Right forelimb (tissue), 1 donor: Measurements from ENCODE around the gene ATP6V1C2.
"Not testable (repeated sequence)": the region's sequence is repeated elsewhere in the genome, so short reads cannot be mapped to it uniquely, and the experiment has no call there.

Experiments
- DNase-seq: peaks from one replicate; pipeline ENCODE4 v3.0.0-alpha.2; 2018

The ATP6V1C2 gene

DNA sequence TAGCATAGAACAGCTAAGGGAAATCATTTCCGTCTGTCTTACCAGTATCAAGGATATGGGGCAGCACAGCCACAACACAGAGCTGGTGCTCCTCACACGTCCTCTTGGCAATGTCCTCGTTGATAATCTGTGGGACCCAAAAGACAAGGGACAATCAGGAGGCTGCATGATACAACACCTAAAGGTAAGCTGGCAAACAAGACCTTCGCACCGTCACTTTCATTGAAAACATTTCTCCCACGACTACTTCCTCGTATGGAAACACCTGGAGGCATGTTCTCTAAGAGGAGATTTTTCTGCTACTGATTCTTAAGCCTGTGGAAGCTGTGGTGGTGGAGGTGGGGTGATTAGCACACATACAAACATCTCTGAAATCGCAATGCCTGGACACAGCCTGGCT is 67.4 kb downstream of the ATP6V1C2 start:
- no peak for DNase-seq

DNA sequence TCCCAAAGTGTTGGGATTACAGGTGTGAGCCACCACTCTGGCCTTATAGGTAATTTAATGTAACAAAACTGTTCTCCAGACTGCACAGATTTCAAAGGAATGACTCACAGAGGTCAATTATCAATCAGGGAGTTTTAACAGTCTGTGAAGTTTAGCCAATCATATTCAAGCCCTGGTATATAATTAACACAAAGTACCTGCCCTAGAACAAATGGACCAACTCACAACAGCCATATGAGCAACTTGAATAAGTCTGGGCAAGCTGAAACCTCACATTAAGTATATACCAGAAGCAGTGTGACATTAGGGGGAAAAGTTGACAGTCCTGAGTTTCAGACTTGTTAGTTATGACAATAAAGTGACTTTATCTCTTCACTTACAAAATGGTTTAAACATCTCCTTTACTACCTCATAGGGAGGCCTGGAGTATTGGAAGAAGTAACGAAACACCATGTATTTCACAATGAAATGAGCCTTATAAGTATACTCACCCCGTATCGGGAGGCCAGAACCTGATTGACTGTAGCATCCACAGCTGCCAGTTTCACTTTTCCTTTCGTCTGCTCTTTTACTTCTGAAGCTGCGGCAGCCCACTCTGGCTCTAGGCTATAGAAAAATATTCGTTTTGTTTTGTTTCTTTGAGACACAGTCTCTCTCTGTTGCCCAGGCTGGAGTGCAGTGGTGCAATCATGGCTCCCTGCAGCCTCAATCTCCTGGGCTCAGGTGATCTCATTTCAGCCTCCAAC is 69.0 kb downstream of the ATP6V1C2 start:
- DNase-seq, result no peak

DNA sequence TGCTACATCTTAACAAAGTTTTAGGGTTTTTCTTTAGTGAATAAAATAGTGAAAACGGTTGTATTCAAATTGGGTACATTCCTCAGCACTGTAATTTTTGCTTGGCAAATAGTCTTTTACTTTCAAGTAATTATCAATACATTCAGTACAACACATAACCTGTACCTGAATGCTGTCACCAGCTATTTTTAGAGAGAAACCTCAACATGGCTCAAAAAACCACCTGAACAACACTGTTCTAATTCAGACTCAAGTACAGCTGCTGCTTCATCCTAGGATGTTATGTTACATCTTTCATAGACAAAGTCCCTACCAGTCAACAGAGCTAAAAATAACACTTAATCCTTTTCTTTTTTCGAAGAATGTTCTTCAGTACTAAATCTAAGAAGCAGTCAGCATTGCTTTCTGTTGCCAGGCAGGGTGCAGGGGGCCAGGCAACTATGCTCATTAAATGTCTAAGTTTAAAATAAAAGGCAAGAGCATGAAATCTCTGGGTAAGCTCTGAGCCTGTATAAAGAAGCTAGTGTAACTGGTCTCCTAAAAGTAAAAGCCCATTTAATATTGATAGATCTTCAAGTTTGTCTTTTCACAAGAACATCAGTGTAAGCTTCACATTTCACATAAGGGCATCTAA is 70.7 kb downstream of the ATP6V1C2 start:
- DNase-seq, result no peak

DNA sequence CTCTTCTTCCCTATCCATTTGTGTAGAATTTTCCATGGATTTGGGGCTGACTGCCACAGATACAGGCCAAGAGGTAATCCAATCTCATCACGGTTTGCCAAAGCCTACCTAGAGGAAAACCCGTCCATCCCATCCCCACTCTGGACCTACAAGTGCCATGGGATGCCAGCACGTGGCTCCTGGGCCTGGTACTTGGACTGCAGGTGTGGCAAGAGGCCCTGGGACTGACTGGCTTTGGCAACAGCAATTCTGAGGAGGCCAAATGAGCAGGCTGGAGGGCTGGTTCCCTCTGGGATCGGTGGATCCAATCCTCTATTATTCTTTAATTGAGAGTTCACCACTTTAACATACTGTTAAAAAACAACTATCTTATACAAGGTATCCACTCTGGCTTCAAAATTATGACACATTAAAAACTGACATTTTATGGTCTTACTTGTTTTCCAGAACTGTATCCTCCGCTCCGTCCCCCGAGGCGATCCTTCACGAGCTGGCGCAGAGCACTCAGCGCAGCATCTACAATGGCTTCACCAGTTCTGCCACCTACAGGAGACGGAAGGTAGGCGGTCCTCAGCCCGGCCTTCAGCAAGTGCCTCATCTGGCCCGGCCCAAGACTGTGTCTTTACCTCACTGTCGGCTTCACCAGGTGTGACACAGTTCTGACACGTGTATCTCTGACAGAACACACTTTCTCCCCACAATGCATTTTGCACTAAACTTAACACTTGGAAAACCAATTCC is 71.4 kb downstream of the ATP6V1C2 start:
- DNase-seq, result no peak

DNA sequence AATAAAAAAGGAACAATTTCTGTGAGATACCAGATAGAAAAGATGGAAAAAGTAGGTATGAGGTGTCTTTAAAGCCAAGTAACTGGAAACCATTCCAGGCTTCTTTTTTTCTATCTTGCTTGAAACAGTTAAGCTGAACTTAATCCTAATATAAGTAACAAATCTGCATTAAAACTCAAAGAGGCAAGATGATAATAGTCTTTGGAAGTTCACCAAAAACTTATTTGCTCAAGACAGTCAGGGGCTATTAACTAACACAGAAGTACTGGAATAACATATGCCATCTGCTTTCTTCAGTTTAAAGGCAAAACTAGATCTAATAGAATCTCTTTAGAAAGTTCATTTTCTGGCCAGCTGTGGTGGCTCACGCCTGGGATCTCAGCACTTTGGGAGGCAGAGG is 72.4 kb downstream of the ATP6V1C2 start:
- DNase-seq, result no peak

DNA sequence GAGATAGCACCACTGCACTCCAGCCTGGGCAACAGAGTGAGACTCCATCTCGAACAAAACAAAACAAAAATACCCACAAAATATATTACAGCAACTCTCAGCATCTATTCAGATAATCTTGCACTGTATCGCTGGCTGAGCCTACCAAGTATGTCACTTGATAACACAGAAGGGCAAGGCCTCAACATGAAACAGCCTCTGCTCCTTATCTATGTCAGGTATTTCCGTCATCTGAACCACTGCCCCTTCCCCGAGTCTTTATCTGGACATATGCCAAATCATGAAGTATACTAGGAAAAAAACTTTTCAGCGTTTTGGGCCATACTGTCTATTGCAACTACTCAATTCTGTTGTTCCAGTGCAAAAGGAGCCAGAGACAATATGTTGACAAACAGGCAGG is 73.4 kb downstream of the ATP6V1C2 start:
- no peak for DNase-seq

DNA sequence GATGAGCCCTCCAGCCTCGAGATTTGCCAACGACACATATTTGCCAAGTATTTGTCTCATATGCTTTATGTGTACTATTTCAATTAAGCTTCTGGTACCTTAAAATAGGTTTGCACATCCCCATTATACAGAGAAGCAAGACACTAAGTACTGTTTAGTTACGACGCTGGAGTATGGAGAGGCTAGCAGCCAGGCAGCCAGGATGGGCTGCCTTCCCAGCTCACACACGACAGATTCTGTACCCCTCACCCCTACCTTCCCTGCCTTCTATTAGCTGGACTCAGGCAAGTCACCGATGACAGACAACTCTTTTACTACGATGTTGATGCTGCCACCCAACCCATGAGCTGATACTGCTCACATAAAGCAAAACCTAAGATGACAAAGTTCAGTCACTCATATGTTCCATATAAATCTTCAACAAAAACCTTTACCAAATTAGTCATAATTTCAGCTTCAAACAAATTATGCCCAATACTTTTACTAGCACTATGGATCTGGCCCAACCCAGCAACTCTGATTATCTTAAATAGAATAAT is 74.1 kb downstream of the ATP6V1C2 start:
- DNase-seq, result no peak

DNA sequence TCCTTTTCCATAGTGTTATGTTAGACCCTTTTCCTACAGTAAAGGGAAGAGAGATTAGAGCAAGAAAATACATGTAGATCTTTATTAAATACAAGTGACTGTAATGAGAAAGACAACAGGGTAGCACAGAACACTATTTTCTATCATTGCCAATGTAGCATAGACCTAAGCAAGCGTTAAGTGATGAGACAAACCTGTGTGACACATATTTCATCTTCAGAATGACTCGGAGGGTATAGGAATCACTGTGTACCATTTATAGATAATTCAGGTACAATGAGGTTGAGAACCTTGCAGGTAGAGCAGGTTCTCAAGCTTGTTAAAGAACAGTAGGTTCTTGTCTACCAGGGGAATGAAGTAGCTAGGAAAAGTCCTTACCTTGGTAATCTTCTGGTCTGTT is 75.3 kb downstream of the ATP6V1C2 start:
- DNase-seq, result no peak

DNA sequence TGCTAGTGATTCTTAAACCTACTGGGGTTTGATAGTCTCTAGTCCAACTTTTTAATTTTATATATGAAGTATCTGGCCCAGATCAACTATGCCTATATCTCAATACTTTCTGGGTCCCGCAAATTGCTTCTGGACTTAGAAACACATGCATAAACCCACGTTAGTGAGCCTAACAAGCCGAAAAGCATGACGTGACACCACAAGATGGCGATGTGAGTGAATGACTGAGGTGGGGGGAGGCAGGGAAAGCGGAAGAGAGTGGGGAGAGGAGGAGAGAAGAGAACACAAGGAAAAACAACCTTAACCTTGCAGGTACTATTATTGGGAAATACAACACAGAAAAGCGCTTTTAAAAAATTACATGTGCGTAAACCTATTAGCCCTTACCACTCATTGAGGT is 77.4 kb downstream of the ATP6V1C2 start:
- DNase-seq, result no peak

DNA sequence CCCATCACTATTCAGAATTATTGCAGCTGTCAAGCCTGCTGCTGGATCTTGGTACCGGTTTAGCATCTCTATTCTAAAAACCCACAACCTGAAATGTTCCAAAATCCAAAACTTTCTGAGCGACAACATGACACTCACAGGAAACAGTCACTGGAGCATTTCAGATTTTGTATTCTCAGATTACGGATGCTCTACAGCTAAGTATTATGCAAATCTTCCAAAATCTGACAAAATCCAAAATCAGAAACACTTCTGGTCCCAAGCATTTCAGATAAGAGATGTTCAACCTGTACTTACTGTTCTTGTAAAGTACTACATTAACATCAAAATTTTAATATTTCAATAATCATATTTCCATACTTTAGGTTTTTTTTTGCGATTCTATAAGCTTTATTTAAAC is 78.7 kb downstream of the ATP6V1C2 start:
- no peak for DNase-seq

DNA sequence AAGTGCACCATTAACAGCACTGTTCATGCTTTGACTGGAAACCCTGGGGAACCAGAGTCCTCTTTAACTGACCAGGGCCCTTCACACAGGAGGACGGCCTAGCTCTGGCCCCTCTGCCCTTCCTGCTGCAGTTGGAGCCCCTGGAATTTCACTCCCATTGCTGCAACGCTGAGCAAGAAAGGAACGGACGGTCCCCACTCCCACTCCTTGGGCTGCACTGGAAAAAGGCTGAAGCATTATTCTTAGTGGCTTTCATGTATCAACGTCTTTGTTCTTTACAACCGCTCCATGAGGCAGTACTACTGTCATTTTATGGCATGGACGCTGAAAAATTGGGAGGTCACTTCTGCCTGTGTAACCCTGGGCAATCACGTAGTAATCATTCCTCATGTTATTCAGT is 81.2 kb downstream of the ATP6V1C2 start:
- DNase-seq, result no peak

DNA sequence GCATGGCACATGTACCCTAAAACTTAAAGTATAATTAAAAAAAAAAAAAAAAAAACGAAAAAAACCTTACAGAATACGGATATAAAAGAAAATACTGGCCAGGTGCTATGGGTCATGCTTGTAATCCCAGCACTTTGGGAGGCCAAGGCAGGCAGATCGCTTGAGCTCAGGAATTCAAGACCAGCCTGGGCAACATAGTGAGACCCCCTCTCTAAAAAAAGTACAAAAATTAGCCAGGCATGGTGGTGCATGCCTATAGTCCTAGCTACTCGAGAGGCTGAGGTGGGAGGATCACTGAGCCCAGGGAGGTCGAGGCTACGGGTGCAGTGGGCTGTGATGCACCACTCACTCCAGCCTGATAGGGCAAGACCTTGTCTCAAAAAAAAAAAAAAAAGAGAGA is 84.6 kb downstream of the ATP6V1C2 start:
- DNase-seq, result not testable (repeated sequence)

DNA sequence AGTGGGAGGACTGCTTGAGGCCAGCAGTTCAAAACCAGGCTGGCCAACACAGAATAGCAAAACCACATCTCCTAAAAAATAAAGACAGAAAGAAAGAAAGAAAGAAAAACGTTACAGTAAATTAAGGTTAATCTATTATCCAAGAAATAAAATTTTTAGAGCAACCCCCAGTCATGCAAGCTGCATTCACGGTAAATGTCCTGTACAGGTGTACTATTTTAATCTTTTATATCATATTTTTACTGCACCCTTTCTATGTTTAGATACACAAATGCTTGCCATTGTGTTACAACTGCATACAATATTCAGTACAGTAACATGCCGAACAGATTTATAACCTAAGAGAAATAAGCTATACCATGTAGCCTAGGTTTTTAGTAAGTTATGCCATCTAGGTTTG is 85.1 kb downstream of the ATP6V1C2 start:
- no peak for DNase-seq

DNA sequence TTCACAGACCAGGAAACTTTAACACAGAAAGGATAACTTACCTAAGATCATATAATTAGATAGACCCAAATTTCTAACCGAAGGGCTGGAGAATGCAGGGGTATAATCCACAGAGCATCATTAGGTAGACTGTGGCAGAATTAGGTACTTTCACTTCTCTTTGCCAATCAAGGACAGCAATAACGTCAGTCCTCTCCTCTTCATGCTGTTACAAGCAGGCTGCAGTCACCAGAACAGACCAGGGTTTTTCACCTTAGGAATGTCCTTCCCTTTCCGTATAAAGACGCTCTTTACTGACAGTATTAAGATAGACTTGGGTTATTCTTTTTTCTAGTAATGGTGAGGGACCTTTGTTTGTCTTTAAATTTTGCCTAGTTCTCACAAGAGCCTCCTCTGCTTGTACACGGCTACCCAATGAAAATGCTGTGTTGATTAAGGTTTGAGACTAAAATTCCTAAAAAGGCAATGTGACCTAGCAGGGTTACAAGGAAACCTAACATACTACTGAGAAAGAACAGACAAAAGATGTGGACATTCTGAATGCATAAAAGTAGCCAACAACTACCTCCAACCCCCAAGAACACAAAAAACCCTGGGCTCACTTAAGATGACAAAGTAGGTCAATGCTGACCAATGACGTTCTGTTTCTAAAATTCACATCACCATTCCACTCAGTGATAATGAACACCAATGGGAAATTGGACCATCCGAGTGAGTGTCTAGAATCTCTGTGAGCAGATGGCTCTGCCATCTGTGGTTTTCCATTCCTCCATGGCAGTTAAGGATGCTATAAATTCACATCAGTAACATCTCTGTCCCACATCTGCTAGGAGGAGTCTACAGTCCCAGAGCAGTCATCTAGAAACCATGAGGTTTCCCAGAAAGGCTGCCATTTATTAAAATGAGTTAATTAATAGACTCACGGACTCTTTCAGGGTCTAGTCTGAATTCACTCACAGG is 89.1 kb downstream of the ATP6V1C2 start:
- no peak for DNase-seq

DNA sequence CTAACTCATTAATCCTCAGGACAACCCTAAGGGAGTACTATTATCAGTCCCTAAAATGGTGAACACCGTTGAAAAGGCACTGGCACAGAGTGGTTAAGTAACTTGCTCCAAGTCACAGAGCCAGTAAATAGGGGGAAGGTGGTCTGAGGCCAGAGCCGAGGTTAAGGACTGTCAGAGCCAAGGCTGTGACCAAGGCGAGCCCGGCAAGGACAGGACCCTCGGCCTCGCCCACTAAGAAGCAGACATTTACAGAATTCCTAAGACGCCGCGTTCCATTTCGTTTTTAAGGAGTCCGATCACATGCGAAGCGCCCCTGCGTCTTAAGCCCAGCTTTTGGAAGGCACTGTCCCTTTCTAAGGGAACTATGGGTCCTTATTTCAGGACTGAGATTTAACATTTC is 90.1 kb downstream of the ATP6V1C2 start:
- DNase-seq, result no peak

DNA sequence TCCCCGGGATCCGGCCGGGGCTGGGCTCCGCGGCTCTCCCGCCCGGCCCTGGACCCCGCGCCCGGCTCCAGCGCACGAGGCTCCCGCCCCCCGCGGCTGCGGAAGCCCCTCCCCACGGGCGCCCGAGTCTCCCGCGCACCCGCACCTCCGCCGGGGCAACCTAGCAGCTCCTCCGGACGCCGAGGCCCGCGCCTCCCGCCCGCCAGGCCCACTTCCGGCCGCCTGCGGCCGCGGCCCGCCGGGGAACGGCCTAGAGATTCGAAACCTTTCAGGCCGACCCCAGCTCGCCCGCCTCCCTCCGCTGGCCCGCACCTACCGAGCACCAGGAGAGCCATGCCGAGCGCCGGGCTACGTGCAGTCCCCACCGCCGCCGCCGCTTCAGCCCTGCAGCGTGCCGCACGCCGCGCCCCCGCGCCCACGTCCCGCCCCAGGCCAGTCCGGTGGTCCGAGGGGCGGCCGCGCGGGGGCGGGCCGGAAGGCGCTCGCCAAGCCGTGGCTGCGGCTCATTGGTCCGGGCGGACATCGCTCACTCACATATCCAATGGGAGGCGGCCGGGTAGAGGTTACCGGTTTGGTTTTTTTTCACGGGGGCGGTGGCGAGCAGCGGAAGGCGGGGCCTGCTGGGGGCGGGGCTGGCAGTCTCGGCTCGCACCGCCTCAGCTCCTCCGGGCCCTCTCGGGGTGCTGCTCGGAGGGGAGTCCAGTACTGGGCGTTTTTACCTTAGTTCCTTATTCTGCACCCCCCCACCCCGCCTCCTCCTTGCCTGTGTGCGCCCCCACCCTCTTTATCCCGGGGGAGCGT is 91.1 kb downstream of the ATP6V1C2 start, which contains the start of gene PDIA6:
Gene PDIA6 (minus strand): TSS at position 424 of the 801 bp plus-strand sequence. CDS start 89 bp downstream, at position 335.
- peak; percentile 99 for DNase-seq

DNA sequence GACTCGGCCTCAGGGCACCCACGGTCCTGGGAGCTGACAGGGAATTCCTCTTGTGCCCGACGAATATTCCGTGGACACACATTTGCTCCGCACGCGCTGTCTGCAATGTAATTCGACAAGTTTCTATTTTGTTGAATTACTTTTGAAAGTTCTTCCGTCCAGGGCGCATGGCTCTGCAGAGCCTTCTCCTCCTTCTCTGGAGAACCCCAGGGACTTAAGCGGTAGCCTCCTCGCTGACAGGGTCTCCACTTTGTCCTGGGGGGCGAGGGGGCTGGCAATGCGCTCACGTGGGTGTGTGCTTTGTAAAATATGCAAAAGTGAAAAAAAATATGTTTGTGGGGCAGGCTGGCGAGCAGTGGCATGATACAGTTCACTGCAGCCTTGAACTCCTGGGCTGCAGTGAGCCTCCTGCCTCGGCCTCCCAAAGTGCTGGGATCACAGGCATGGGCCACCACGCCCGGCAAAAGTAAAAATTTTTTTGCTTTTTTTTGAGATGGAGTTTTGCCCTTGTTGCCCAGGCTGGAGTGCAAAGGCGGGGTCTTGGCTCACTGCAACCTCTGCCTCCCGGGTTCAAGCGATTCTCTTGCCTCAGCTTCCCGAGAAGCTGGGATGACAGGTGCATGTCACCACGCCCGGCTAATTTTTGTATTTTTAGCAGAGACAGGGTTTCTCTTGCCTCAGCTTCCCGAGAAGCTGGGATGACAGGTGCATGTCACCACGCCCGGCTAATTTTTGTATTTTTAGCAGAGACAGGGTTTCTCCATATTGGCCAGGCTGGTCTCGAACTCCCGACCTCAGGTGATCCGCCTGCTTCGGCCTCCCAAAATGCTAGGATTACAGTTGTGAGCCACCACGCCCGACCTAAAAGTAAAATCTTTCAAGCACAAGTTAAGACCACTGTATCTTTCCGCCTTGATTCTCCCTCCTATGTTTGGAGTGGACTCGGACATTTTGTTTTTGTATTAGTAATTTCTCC is 92.0 kb downstream of the ATP6V1C2 start:
- not testable (repeated sequence) for DNase-seq

DNA sequence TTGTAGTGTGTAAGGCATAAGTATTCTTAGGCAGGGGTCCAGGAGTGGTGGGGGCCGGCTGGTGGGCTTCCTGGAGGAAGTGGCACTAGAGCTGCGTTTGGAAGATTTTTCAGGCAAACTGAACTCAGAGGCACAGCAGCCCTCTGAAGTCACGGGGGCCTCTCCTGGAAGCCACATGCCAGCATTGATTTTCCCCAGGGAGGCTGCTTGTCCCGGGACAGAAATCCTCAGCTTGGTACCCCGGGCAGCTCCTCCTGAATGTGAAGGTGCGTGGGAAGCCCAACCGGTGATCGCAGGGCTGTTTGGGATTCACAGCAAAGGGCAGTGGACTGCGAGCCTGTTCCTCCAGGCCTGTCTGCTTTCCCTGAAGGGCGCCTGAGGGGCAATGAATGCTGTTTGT is 92.7 kb downstream of the ATP6V1C2 start:
- DNase-seq, result no peak

DNA sequence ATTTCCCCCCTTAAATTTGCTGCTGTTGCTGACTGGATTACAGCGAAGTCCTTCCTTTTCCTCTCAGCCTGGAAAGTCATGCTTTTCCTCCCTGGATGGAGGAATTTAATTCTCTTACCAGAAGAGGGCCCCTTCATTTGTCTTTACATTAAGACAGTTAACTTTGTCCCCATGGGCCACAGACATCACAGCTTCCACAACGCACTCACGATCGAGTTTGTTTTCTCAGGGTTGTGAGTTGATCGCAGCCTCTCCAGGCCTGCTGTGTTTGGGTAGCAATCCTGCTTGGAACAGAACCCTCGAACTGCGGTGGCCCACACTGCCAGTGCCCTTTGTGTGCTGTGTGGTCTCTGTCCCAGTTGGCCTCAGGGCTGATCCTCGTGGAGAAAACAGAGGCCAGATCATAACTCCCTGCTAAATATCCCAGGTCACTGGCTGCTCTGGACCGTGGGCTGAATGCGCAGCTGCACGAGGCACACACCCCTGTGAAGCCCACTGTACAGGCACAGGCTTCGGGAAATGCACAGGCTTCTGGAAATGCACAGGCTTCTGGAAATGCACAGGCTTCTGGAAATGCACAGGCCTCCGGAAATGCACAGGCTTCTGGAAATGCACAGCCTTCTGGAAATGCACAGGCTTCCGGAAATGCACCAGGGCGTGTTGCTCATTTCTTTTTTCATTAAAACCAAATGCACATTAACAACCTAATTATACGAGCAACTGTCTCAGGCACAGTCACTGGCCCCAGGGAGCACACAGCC is 93.3 kb downstream of the ATP6V1C2 start:
- DNase-seq, result no peak

DNA sequence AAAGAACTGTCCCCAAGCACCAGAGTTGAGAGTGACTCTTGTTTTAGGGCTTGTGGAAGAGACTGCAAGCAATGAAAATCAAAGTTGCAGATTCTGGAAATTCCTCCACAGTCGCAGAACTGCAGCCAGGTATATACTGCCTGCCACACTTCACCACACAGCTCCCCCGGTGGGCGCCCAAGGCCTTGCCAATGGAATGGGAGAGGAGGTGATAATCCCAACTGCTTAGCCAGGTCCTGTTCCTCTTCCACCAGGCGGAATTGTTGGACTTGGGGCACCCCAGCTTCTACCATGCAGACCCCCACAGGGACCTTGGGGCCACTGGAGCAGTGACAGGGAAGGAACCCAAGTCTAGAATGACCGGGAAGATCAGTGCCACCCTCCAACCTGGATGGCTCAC is 96.0 kb downstream of the ATP6V1C2 start:
- no peak for DNase-seq
